HEK293 (cell line): ENCODE results near the gene IL16.
A peak's percentile ranks its signal among the peaks of the same experiment; 100 is the strongest.

Experiments used
- CTCF ChIA-PET: fragments of 350-600 bp; formaldehyde crosslinking; extraction: SDS; loops from one replicate; lab custom pipeline; 2021; ENCODE audit warnings: antibody characterized with exemption; lab: Yijun Ruan, JAX
- POLR2A ChIA-PET: fragments of 300-600 bp; formaldehyde crosslinking; extraction: SDS; loops from one replicate; lab custom pipeline; 2020; ENCODE audit warnings: antibody characterized with exemption, inconsistent platforms; lab: Yijun Ruan, JAX
- H3K27ac ChIP-seq: fragments of 200-500 bp; sonication (Bioruptor generic); 2 replicates; pipeline ENCODE4 v1.5.1; 2014; ENCODE audit warnings: low read depth, low read length, control low read depth, inconsistent platforms; ENCODE audit errors: extremely low read depth
- H3K36me3 ChIP-seq, 2 experiments: fragments of 200-500 bp in 1 of 2; sonication (Bioruptor generic) in 1 of 2; 1 replicate in 1 of 2; 2 replicates in 1 of 2; pipeline ENCODE4 v1.5.1; 2014 to 2017; ENCODE audit warnings: inconsistent platforms in 2 of 2, low read length in 2 of 2; ENCODE audit not compliant: control insufficient read depth in 2 of 2, insufficient read depth in 1 of 2
- H3K4me1 ChIP-seq: fragments of 200-500 bp; sonication (Bioruptor generic); 2 replicates; pipeline ENCODE4 v1.5.1; 2014; ENCODE audit warnings: mild to moderate bottlenecking, low read length, inconsistent platforms; ENCODE audit not compliant: control insufficient read depth, insufficient read depth
- H3K4me3 ChIP-seq: 2 replicates; pipeline ENCODE4 v1.5.1; 2011; ENCODE audit warnings: low read depth, mild to moderate bottlenecking, control low read depth, low read length, moderate library complexity
- H3K9me3 ChIP-seq: fragments of 200-500 bp; sonication (Bioruptor generic); 2 replicates; pipeline ENCODE4 v1.5.1; 2014; ENCODE audit warnings: low read depth, low read length, inconsistent platforms; ENCODE audit not compliant: control insufficient read depth, insufficient read depth
- GLI2 ChIP-seq: fragments of 450-650 bp; formaldehyde crosslinking; IDR thresholded peaks from 2 replicates; pipeline ENCODE4; 2017; ENCODE audit warnings: missing biosample characterization, missing genetic modification characterization, low read depth, borderline replicate concordance
- HOXD13 ChIP-seq: sonication (generic); formaldehyde crosslinking; IDR thresholded peaks from 2 replicates; pipeline ENCODE4 v1.8.0; 2022; ENCODE audit warnings: missing genetic modification reagents, borderline replicate concordance
- PRDM4 ChIP-seq: fragments of 450-650 bp; formaldehyde crosslinking; IDR thresholded peaks from 2 replicates; pipeline ENCODE4 v1.5.1; 2017; ENCODE audit warnings: missing biosample characterization, missing genetic modification characterization
- REPIN1 ChIP-seq: fragments of 450-650 bp; formaldehyde crosslinking; IDR thresholded peaks from 2 replicates; pipeline ENCODE4 v1.5.1; 2017; ENCODE audit warnings: missing biosample characterization, missing genetic modification characterization, low read depth
- SCRT1 ChIP-seq: fragments of 450-650 bp; formaldehyde crosslinking; IDR thresholded peaks from 2 replicates; pipeline ENCODE4 v1.5.1; 2016; ENCODE audit warnings: missing biosample characterization, missing genetic modification characterization, borderline replicate concordance
- SCRT2 ChIP-seq: fragments of 450-650 bp; formaldehyde crosslinking; IDR thresholded peaks from 2 replicates; pipeline ENCODE4 v1.5.1; 2016; ENCODE audit warnings: missing biosample characterization, missing genetic modification characterization
- ZEB2 ChIP-seq: fragments of 450-650 bp; formaldehyde crosslinking; IDR thresholded peaks from 2 replicates; pipeline ENCODE4 v1.5.1; 2016; ENCODE audit warnings: missing biosample characterization, missing genetic modification characterization
- ZFP41 ChIP-seq: fragments of 450-650 bp; formaldehyde crosslinking; IDR thresholded peaks from 2 replicates; pipeline ENCODE4 v1.5.1; 2016; ENCODE audit warnings: missing biosample characterization, missing genetic modification characterization, borderline replicate concordance
- ZNF239 ChIP-seq: fragments of 450-650 bp; formaldehyde crosslinking; IDR thresholded peaks from 2 replicates; pipeline ENCODE4 v1.5.1; 2016; ENCODE audit warnings: missing biosample characterization, missing genetic modification characterization
- ZNF366 ChIP-seq: fragments of 450-650 bp; formaldehyde crosslinking; conservative IDR thresholded peaks from 2 replicates; pipeline ENCODE4 v1.5.1; 2016; ENCODE audit warnings: missing biosample characterization, missing genetic modification characterization
- ZNF394 ChIP-seq: fragments of 450-650 bp; formaldehyde crosslinking; IDR thresholded peaks from 2 replicates; pipeline ENCODE4 v1.5.1; 2016; ENCODE audit warnings: missing biosample characterization, missing genetic modification characterization, mild to moderate bottlenecking, moderate library complexity, borderline replicate concordance
- ZNF529 ChIP-seq: fragments of 450-650 bp; formaldehyde crosslinking; IDR thresholded peaks from 2 replicates; pipeline ENCODE4 v1.5.1; 2017; ENCODE audit warnings: missing genetic modification characterization, missing biosample characterization; ENCODE audit not compliant: insufficient replicate concordance
- ZNF544 ChIP-seq: fragments of 450-650 bp; formaldehyde crosslinking; IDR thresholded peaks from 2 replicates; pipeline ENCODE4 v1.5.0; 2017; ENCODE audit warnings: missing biosample characterization, missing genetic modification characterization
- ZNF580 ChIP-seq: fragments of 450-650 bp; formaldehyde crosslinking; IDR thresholded peaks from 2 replicates; pipeline ENCODE4 v1.5.1; 2016; ENCODE audit warnings: missing biosample characterization, missing genetic modification characterization
- ZNF596 ChIP-seq: fragments of 450-650 bp; IDR thresholded peaks from 2 replicates; pipeline ENCODE4 v1.5.0; 2018; ENCODE audit warnings: missing biosample characterization, mild to moderate bottlenecking, missing genetic modification characterization, moderate library complexity
- ZNF629 ChIP-seq: fragments of 450-650 bp; formaldehyde crosslinking; IDR thresholded peaks from 2 replicates; pipeline ENCODE4 v1.5.1; 2017; ENCODE audit warnings: missing biosample characterization, missing genetic modification characterization
- ZNF747 ChIP-seq: fragments of 450-650 bp; formaldehyde crosslinking; IDR thresholded peaks from 2 replicates; pipeline ENCODE4 v1.5.1; 2016; ENCODE audit warnings: missing biosample characterization, missing genetic modification characterization
- ZSCAN5A ChIP-seq: fragments of 450-650 bp; formaldehyde crosslinking; IDR thresholded peaks from 2 replicates; pipeline ENCODE4 v1.5.1; 2016; ENCODE audit warnings: missing biosample characterization, missing genetic modification characterization
- TF ChIP-seq, protein P1 (sequence below): fragments of 450-650 bp; formaldehyde crosslinking; IDR thresholded peaks from 2 replicates; pipeline ENCODE4 v1.5.1; 2016; ENCODE audit warnings: missing biosample characterization, missing genetic modification characterization
- TF ChIP-seq, protein P2 (sequence below): fragments of 450-650 bp; formaldehyde crosslinking; IDR thresholded peaks from 2 replicates; pipeline ENCODE4 v1.5.1; 2016; ENCODE audit warnings: missing biosample characterization, missing genetic modification characterization

Gene IL16

DNA sequence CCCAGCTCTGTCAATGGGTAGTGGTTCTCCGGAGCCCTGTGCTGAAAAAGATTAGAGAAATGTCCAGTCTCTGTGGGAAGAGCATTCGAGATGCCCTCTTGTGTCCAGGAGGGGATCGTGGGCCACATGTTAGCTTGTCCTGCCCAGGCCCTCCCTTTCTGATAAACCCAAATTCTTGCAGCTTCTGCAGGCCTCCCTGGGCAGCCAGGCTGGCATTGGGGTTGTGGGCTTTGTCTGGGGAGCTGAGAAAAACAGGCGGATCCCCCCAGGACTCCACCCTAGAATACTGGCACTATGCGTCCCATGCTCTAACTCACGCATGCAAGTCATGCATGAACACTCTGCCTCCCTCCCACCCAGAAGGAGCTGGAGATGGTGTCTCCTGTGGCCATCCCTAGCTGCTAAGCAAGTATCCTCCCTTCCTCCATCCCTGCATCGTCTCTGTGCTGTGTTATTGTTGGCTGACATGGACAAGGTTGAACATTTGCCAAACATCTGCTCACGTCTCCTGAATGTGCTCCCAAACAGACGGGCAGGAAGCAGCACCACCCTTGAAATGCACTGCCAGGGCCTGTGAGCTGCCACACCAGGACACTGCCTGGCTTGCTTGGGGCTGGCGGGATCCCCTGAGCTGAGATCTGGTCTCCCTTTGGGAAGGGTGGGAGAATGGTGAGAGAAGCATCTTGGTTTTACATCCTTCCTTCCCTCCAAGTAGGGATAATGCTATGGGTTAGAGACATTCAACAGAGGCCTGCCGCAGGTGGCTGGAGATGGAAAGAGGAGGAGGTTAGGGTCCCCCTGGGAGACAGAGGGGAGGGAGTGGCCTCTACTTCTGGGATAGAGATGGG is 36.1 kb upstream of the IL16 start:
- no peaks in the 10 kb centered on the region for H3K9me3 ChIP-seq
- H3K4me1 ChIP-seq: no peaks in the 10 kb centered on the region
- POLR2A ChIA-PET: no interaction called here
- H3K4me3 ChIP-seq: no peak overlapping the region
- CTCF ChIA-PET: interaction anchor here (0.5 to 2.6 kb wide), 3 partner anchors 106 to 128 kb away, joined by 3 to 17 read pairs (median 3); no protein-coding TSS in a partner anchor
- H3K27ac ChIP-seq: no peak overlapping the region
- no peaks in the 10 kb centered on the region for H3K36me3 ChIP-seq
- TF ChIP-seq SCRT1 (tag by site-specific recombination) (peak; percentile 58; the same call in 1 of the 2 replicates), SCRT2 (peak; percentile 85), PRDM4 (tag by site-specific recombination) (no peak), ZFP41 (tag by site-specific recombination) (no peak)
- TF ChIP-seq, protein P1, sequence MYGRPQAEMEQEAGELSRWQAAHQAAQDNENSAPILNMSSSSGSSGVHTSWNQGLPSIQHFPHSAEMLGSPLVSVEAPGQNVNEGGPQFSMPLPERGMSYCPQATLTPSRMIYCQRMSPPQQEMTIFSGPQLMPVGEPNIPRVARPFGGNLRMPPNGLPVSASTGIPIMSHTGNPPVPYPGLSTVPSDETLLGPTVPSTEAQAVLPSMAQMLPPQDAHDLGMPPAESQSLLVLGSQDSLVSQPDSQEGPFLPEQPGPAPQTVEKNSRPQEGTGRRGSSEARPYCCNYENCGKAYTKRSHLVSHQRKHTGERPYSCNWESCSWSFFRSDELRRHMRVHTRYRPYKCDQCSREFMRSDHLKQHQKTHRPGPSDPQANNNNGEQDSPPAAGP (tag by site-specific recombination): peak; percentile 66; the same call in 1 of the 2 replicates

GRCh38 chr15:81161160-81161673 is 35.5 kb upstream of the IL16 start:
- Histone ChIP-seq H3K4me1 (no peaks in the 10 kb centered on the region), H3K36me3 (no peaks in the 10 kb centered on the region), H3K27ac (no peak overlapping the region), H3K4me3 (no peak overlapping the region), H3K9me3 (no peaks in the 10 kb centered on the region)
- TF ChIP-seq ZNF747 (tag by site-specific recombination) (no peak), HOXD13 (CRISPR knock-in tag) (no peak), ZNF366 (tag by site-specific recombination) (no peak), GLI2 (tag by site-specific recombination) (no peak), ZNF580 (tag by site-specific recombination) (no peak), ZEB2 (no peak), SCRT1 (tag by site-specific recombination) (no peak), ZNF544 (tag by site-specific recombination) (no peak), ZNF394 (tag by site-specific recombination) (no peak), ZNF596 (tag by site-specific recombination) (no peak), ZNF629 (tag by site-specific recombination) (no peak), REPIN1 (tag by site-specific recombination) (no peak), ZSCAN5A (no peak), ZNF529 (tag by site-specific recombination) (no peak), ZNF239 (tag by site-specific recombination) (no peak)
- TF ChIP-seq, protein P2, sequence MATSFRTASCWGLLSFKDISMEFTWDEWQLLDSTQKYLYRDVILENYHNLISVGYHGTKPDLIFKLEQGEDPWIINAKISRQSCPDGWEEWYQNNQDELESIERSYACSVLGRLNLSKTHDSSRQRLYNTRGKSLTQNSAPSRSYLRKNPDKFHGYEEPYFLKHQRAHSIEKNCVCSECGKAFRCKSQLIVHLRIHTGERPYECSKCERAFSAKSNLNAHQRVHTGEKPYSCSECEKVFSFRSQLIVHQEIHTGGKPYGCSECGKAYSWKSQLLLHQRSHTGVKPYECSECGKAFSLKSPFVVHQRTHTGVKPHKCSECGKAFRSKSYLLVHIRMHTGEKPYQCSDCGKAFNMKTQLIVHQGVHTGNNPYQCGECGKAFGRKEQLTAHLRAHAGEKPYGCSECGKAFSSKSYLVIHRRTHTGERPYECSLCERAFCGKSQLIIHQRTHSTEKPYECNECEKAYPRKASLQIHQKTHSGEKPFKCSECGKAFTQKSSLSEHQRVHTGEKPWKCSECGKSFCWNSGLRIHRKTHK (tag by site-specific recombination): no peak
- ChIA-PET POLR2A (no interaction called here), CTCF (interaction anchor here (1.0 to 2.6 kb wide), 3 partner anchors 105 to 108 kb away, joined by 3 to 17 read pairs (median 5); no protein-coding TSS in a partner anchor)
